Neuron (in vitro differentiated cells): Measurements from ENCODE around the gene CYB5R3.
"Not testable (repeated sequence)": the region's sequence is repeated elsewhere in the genome, so short reads cannot be mapped to it uniquely, and the experiment has no call there.

Experiments
- H2AFZ ChIP-seq: one replicate; pipeline ENCODE4 v1.6.1; 2013; ENCODE audit warnings: low read depth, mild to moderate bottlenecking, inconsistent platforms, low read length, moderate library complexity
- H3K27me3 ChIP-seq: one replicate; pipeline ENCODE4 v1.6.1; 2013; ENCODE audit warnings: low read length; ENCODE audit not compliant: insufficient read depth
- H3K36me3 ChIP-seq: one replicate; pipeline ENCODE4 v1.6.1; 2013; ENCODE audit warnings: low read length; ENCODE audit not compliant: insufficient read depth
- H3K4me1 ChIP-seq: one replicate; pipeline ENCODE4 v1.6.1; 2013; ENCODE audit warnings: low read length; ENCODE audit not compliant: insufficient read depth
- H3K4me3 ChIP-seq: 2 replicates; pipeline ENCODE4 v1.5.1; 2013; ENCODE audit warnings: mild to moderate bottlenecking, low read length, moderate library complexity
- H3K9me3 ChIP-seq: one replicate; pipeline ENCODE4 v1.6.1; 2013; ENCODE audit warnings: low read length

The CYB5R3 gene

DNA sequence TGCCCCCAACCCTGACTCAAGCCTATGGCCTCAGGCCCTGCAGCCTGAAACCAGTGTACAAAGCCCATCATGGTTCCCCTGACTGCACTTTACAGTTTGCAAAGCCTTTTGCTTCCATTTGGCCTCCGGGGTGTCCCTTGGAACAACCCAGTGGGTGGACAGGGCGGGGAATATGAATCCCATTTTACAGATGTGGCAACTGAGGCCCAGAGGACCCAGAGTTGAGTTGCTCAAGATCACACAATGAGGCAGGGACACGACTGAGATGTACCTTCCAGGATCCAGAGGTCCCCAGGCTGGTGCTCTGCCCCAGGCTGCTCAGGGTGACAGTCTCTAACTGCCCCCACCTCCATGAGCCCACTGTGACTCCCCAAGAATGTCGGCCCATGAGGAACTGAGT lies 29.1 kb downstream of the CYB5R3 start:
- no peaks in the 10 kb centered on the region for H3K9me3 ChIP-seq
- H3K4me1 ChIP-seq: peaks cover 6% of the 10 kb centered on the region
- H3K36me3 ChIP-seq: peaks cover 20% of the 10 kb centered on the region
- H3K27me3 ChIP-seq: no peaks in the 10 kb centered on the region
- no peak overlapping the region for H3K4me3 ChIP-seq
- H2AFZ ChIP-seq: no peak overlapping the region

DNA sequence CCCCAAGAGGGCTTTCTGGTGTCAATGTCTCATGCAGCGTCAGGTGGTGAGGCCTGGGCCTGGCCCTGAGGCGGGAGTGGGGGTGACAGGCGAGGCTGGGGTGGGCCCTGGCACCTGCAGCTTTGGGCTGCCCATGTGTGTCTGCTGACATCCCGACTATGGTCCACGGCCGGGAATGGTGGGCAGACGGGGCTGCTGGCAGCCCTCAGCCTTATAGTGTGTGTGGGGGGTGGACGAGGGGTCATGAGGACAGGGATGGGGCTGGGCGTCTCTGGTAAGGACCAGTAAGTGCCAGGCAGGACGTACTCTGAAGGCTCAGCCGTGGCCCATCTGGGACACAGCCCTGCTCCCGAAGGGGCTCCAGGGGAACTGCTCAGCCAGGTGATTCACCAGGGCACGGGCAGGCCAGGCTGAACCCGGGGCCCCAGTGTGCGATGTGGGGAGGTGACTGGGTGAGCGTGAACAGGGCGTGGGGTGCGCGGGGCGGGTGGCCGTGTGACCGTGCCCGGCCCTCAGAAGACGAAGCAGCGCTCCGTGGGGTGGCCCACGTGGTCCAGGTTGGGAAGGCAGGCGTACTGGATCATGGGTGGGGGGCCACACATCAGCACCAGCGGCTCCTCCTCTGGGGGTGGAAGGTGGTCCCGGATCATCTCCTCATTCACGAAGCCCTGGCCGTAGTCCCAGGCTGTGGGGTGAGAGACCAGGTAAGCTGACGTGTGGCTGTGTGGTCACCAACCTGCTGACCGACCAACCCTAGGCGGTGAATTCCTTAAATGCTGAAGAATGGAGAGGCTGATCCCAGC lies 29.7 kb downstream of the CYB5R3 start:
- no peaks in the 10 kb centered on the region for H3K9me3 ChIP-seq
- peaks cover 6% of the 10 kb centered on the region for H3K4me1 ChIP-seq
- H3K4me3 ChIP-seq: no peak overlapping the region
- H2AFZ ChIP-seq: no peak overlapping the region
- no peaks in the 10 kb centered on the region for H3K27me3 ChIP-seq
- peaks cover 20% of the 10 kb centered on the region for H3K36me3 ChIP-seq

DNA sequence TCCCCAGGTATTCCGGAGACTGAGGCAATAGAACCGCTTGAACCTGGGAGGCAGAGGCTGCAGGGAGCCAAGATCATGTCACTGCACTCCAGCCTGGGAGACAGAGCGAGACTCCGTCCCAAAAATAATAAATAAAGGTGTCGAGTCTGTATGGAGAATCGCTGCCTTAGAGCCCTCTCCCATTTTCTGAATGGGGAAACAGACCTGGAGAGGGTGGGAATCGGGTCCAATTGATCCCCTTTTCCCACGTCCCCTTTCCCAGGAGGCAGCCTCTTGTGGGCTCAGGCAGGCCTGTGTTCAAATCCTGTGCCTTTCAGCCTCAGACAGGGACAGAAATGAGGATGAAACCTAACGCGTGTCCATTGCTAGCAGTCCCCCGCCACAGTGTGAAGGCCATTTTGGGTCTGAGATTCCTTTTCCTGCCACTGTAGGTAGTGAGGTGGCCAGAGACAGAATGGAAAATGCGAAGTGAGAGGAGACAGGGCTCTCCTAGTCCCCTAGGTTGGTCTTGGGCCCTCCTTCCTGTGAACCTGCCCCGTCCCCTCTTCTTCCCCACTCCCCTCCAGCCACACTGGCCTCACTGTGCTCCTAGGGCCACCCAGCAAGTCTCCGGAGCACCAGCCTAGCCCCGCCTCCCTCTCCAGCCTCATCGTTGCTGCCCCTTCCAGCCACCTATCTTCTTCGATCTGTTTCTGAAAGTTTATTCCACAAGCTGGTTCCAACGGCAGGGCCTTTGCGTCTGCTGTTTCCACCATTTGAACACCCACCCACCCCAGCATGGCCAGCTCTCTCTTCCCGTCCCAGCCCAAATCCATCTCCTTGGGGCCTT lies 31.8 kb downstream of the CYB5R3 start:
- Histone ChIP-seq H3K36me3 (peaks cover 18% of the 10 kb centered on the region), H3K4me3 (no peak overlapping the region), H3K27me3 (no peaks in the 10 kb centered on the region), H3K4me1 (peaks cover 18% of the 10 kb centered on the region), H3K9me3 (no peaks in the 10 kb centered on the region), H2AFZ (no peak overlapping the region)

DNA sequence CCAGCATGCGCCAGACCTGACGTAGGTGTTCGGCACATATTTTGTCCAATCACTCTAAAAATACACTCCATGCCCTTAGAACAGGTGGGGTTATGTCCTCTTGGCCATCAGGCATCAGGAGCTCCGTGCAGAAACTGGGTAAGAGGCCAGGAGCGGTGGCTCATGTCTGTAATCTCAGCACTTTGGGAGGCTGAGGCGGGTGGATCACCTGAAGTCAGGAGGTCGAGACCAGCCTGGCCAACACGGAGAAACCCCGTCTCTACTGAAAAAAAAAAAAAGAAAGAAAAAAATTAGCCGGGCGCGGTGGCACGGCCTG lies 33.4 kb downstream of the CYB5R3 start:
- H3K27me3 ChIP-seq, H2AFZ ChIP-seq, H3K9me3 ChIP-seq: not testable (repeated sequence)
- Histone ChIP-seq H3K4me3 (peak overlapping the region; percentile 99), H3K36me3 (peaks cover 28% of the 10 kb centered on the region), H3K4me1 (peaks cover 28% of the 10 kb centered on the region)

DNA sequence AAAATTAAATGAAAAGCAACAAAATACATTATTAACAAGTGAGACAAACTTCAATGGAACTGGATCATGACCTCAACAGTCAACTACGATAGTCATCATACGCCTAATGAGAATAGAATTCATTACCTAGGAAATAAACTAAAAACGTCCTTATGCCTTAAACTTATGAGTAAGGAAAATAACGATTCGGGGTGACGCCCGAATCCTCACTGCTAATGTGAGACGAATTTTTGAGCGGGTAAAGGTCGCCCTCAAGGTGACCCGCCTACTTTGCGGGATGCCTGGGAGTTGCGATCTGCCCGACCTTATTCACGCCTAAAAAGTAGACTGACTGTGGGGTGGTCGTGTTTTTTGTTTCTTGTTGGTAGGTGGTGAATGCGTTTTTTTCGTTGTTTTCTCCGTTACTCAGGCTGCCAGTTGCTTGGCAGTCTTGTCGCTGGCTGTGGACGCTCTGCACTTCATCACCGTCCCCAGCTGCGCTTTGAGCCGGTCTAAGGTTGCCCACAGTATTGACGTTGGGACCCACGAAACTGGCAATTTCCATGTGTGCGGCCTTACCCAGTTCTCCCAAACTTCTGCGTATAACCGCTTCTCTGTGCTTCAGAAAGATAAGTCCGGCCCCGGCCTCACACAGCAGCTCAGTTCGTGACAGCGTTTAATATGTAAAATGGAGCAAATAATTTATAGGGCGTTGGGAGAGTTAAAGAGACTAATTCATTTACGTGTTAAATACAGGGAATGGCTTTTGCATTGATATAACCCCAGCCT lies 33.9 kb downstream of the CYB5R3 start:
- Histone ChIP-seq H3K9me3 (no peaks in the 10 kb centered on the region), H2AFZ (no peak overlapping the region), H3K4me1 (peaks cover 28% of the 10 kb centered on the region), H3K4me3 (peak overlapping the region; percentile 99), H3K27me3 (no peaks in the 10 kb centered on the region), H3K36me3 (peaks cover 29% of the 10 kb centered on the region)

DNA sequence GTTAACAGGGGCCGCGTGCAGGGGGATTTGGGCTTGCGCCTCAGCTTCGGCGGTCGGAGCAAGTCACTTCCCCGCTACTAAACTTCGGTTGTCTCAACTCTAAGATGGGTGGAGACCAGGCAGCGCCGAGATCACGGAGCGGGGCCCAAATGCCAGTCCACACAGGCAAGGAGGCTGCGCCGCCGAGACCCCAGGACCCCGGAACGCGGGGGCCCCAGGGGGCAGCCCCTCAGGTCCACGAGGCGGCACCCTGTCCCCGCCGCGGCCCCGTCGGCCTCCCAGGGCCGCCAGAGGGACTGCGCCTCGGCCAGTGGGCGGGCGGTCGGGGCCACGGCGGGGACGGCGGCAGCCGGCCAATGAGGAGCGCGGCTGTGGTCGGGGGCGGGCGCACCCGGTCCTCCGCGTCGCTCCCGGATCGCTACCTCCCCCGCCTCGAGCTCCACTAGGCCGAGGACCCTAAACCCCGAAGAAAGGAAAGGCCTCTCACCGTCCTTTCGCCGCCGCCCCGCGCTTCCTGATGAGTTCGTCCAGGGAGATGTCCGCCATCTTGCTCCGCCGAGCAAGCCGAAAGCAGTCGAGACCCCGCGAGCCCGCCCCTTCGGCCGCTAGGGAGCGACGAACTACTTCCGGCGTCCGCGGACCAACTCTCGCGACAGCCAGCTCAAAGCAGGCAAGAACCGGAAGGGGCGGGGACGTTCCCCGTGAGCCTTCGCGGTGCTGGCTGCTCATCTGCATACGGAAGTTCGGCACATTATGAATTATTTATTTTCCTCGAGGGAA lies 34.7 kb downstream of the CYB5R3 start, which contains the start of gene POLDIP3:
TSS of gene POLDIP3 (minus strand) at position 572 of the 780 bp plus-strand sequence. CDS start at position 546, 26 bp downstream.
- peak within 1 kb of the TSS; percentile 39 for H2AFZ ChIP-seq
- peak within 1 kb of the TSS; percentile 99 for H3K4me3 ChIP-seq
- no peaks in the 10 kb centered on the region for H3K9me3 ChIP-seq
- H3K27me3 ChIP-seq: no peaks in the 10 kb centered on the region
- peaks cover 24% of the 10 kb centered on the region for H3K36me3 ChIP-seq
- peaks cover 31% of the 10 kb centered on the region for H3K4me1 ChIP-seq

DNA sequence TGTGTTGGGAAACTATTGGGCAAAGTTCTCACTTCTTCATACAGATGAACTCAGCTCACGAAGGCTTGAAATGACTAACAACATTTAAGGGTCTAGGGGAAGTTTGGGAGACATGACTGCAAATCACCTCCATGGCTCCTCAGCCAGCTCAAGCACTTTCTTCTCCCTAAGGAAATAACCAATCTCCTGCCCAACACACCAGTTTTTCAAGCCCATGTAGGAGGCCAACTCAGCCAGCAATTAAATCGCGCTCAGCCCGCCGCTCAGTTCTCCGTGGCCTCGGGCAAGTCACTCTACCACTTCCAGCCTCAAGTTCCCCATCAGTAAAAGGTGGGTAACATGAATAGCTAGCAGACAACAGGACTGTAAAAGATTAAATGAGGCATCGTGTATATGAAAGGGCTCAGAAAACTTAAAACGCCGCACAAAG lies 35.3 kb downstream of the CYB5R3 start:
- H3K36me3 ChIP-seq: peaks cover 18% of the 10 kb centered on the region
- H3K9me3 ChIP-seq: no peaks in the 10 kb centered on the region
- peak overlapping the region; percentile 99 for H3K4me3 ChIP-seq
- peaks cover 37% of the 10 kb centered on the region for H3K4me1 ChIP-seq
- H3K27me3 ChIP-seq: no peaks in the 10 kb centered on the region
- H2AFZ ChIP-seq: no peak overlapping the region

DNA sequence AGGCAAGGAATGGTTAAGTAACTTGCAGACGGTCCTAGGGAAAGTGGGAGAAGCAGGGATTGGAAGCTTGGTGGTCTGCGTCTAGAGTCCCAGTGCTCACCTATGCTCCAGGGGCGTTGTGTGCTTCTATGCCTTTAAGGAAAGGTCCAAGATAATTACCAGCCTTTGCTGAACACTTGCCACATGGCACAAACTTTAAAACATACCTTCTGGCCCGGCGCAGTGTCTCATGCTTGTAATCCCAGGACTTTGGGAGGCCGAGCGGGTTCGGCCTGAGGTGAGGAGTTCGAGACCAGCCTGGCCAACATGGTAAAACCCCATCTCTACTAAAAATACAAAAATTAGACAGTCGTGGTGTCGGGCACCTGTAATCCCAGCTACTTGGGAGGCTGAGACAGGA lies 36.9 kb downstream of the CYB5R3 start:
- Histone ChIP-seq H3K9me3 (no peaks in the 10 kb centered on the region), H3K4me3 (no peak overlapping the region), H3K27me3 (no peaks in the 10 kb centered on the region), H3K36me3 (peaks cover 18% of the 10 kb centered on the region), H3K4me1 (peaks cover 46% of the 10 kb centered on the region), H2AFZ (no peak overlapping the region)

DNA sequence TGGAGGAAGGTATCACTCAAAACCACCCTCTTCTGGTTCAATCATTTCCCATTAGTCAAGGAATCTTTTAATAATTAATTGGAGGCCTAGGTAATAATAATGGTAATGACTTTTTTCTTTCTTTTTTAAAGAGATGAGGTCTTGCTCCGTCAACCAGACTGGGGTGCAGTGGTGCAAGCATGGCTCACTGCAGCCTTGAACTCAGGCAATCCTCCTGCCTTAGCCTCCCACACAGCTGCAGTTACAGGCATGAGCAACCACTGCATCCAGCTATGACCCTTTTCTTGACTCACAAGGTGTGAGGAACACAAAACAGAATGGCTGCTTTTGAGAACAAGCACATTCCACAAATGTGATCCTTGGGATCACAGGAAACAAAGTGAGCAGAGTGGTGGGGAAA lies 38.1 kb downstream of the CYB5R3 start:
- Histone ChIP-seq H3K36me3 (peaks cover 25% of the 10 kb centered on the region), H3K4me1 (peaks cover 46% of the 10 kb centered on the region), H3K9me3 (peaks cover 3% of the 10 kb centered on the region), H3K27me3 (no peaks in the 10 kb centered on the region), H2AFZ (no peak overlapping the region), H3K4me3 (no peak overlapping the region)

DNA sequence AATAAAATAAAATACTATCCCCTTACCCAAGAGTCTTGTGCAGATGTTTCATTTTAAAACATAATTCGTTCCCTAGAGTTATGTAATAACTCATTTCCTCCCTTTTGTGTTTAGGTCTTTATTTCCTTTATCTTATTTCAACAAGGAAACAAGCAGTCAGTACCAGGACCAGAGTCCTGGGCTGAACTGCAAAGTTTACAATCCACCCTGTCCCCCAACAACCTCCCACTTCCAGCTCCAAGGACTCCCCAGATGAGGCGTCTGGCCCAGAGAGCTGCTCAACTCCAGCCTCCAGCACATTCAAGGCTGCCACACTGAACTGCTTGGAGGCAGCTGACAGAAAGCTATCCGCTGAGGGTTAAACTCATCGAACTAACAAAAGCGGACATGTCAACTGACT lies 39.0 kb downstream of the CYB5R3 start:
- Histone ChIP-seq H3K9me3 (peaks cover 3% of the 10 kb centered on the region), H2AFZ (no peak overlapping the region), H3K4me3 (no peak overlapping the region), H3K4me1 (peaks cover 40% of the 10 kb centered on the region), H3K27me3 (no peaks in the 10 kb centered on the region), H3K36me3 (peaks cover 27% of the 10 kb centered on the region)

DNA sequence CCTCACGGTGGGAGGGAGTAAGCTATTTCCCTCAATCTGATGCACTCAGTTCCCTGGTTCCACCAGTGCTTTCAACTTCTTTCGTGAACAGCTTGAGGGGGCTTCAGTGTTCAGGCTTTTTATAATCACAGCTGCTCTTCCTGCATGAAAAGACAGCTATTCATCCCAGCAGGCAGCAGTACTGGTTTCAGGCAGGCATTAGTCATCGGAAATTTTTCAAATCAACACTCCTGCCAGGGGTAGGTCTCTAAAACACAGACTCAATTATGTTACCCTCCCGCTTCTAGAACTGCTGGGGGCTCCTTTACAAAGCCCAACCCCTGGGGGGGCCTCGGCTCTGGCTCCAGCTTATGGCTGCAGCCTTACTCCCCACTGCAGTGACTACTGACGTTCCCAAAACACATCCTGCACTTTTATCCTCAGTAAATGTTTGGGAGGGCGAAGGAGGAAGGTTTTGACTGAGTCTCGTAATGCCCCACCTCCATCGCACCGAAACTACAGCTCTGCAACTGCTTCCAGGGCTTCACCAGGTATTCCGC lies 40.3 kb downstream of the CYB5R3 start:
- peaks cover 34% of the 10 kb centered on the region for H3K36me3 ChIP-seq
- peaks cover 3% of the 10 kb centered on the region for H3K9me3 ChIP-seq
- peak overlapping the region; percentile 2 for H3K4me3 ChIP-seq
- peaks cover 40% of the 10 kb centered on the region for H3K4me1 ChIP-seq
- no peaks in the 10 kb centered on the region for H3K27me3 ChIP-seq
- no peak overlapping the region for H2AFZ ChIP-seq

DNA sequence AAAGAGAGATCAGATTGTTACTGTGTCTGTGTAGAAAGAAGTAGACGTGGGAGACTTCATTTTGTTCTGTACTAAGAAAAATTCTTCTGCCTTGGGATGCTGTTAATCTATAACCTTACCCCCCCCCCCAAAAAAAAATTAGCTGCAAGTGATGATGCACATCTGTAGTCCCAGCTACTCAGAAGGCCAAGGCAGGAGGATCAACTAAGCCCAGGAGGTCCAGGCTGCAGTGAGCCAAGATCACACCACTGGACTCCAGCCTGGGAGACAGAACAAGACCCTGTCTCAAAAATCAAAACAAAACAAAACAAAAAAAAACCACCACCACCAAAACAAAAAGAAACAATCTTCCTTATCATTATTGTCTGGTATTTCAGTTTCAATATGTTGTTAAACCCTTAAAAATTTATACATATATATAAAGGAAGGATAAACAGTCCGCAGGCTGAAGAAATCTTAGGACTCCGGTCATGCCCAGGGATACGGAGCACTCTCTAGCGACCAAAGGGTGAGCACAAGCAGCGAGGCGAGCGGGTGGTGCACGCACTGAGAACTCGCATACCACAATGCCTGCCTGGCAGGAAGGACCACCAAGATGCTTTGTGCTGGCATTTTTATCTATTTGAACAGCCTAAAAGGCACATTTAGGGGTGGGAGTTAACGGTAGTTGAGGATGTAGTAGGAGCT lies 40.9 kb downstream of the CYB5R3 start:
- Histone ChIP-seq H3K4me1 (peaks cover 37% of the 10 kb centered on the region), H3K27me3 (no peaks in the 10 kb centered on the region), H3K9me3 (peaks cover 3% of the 10 kb centered on the region), H2AFZ (no peak overlapping the region), H3K36me3 (peaks cover 37% of the 10 kb centered on the region), H3K4me3 (peak overlapping the region; percentile 2)
